NCI-H2107 (cell line): ENCODE measurements around the gene CDK2AP2.
"Not testable (repeated sequence)": the region's sequence is repeated elsewhere in the genome, so short reads cannot be mapped to it uniquely, and the experiment has no call there.

Experiments
- DNase-seq: peaks from one replicate; lab custom pipeline; 2025; lab: John Stamatoyannopoulos, UW

The CDK2AP2 gene

DNA sequence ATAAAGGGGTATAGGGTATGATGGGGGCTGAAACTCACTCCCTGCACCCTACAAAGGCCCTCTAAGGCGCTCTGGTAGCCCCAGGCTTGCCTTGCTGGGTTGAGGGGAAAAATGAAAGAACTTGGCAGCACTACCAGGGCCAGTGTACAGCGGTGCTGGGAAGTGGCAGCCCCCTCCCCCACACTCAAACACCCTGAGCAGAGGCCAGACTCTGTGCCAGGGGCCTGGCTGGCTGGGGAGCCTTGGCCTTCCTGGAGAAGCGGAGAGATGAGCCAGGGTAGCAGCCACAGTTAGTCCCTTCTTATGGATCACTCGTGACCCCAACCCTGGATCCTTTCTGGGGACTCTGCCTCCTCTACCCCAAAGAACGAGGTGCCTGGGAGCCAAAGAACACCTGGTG, 41.6 kb downstream of the CDK2AP2 start:
- no peak for DNase-seq

DNA sequence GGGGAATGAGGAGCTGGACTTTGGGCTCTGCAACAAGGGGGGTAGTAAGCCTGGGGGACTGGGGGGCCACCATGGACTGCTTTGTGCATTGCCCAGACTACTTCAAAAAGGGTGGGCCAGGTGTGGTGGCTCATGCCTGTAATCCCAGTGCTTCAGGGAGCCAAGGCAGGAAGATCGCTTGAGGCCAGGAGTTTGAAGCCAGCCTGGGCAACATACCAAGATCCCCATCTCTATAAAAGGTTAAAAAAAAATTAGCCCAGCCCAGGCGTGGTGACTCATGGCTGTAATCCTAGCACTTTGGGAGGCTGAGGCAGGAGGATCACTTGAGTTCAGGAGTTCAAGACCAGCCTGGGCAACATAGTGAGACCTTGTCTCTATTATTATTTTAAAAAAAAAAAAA, 42.4 kb downstream of the CDK2AP2 start:
- not testable (repeated sequence) for DNase-seq

DNA sequence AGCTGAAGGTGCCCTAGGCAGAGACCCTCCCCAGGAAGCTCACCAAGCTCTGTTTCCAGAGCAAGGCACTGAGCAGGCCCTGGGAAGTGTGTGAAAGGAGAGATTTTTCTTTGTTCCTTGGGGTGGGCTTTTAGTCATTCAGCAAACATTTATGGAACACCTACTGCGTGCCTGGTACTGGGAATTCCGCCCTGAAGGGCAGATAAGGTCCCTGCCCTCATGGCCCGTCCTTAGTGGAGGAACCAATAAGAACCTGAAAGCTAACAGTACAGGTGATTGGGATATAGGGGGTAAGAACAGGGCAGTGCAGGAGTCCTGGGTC, 42.8 kb downstream of the CDK2AP2 start:
- DNase-seq, result no peak

DNA sequence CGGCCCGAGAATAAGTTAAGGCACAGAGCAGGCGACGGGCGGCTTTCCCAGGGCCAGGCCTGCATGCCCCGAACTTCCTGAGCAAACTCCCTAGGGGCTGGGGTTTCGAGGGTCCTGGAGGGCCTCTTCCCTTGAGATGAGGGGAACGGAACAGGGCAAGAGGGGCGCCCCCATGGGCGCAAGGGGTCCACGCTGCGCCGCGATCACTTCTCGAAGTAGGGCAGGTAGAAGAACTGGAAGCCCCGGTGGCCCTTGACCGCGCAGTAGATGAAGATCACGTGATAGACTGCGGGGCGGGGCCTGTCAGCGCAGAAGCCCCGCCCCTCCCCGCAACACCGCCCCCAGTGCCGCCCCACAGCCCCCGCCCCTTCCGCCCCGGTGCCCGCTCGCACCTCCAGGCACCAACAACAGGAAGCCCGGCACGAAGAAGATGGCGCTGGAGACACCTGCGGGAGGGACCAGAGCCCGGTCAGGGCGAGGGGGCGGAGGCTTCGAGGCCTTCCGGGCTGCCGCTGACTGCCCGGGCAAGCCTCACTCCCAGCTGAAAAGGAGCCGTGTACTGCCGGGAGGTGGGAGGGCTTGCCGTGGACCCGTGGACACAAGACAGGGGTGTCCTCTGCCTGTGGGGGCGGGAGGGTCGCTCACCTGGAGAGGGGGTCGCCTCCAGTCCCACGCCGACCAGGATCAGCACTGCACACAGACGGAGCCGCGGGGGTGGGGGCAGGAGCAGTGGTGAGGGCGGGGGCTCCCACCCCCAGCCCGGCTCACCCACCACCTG, 43.4 kb downstream of the CDK2AP2 start:
- DNase-seq, result peak; percentile 56

DNA sequence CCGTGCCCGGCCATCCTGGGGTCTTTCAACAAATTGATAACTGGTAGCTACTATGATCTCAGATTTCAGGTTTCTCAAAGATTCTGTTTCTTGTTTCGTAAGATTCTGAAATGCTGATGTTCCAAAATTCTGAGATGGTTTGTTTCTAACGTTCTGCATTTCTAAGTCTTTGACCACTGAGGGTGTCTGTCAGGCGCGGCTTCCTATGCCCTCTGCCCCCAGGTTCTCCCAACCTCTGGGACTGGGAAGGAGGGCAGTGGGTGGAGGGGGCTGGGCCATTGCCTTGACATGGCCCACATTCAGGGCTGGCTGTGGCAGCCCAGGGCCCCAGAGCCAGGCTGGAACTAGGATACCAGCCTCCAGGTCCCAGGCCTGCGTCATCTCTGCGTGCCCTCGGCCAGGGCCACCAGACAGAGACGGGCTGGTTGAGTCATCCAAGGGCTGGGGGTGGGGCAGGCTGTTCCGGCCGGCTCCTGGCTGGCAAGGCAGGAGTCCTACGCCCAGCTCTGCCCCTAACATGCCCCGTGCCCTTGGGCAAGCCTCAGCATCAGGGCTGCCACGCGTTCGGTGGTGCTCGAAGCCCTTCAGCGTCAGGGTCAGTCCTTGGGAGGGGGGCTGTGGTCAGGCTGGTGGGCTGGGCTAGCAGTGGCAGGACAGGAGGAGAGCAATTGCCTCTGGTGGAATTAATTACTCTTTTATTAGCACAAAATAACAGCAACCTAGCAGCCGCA, 44.1 kb downstream of the CDK2AP2 start:
- no peak for DNase-seq

DNA sequence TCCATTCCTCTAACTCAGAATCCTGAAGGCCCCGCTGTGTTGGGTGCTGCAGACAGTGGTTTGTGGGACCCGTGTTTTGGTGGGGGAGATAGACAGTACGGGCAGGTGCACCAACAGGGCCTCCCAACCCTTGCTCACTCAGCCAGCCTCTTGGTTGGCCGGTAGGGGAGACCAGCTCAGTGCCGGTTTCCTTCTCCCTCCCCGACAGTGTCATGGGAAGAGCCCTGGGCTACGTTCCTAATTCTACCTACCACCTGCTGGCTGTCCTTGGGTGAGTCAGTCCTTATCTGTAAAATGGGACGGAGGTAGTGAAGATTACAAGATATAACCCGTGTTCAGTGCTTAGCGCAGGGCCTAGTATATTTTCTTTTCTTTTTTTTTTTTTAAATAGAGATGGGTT, 44.8 kb downstream of the CDK2AP2 start:
- no peak for DNase-seq

DNA sequence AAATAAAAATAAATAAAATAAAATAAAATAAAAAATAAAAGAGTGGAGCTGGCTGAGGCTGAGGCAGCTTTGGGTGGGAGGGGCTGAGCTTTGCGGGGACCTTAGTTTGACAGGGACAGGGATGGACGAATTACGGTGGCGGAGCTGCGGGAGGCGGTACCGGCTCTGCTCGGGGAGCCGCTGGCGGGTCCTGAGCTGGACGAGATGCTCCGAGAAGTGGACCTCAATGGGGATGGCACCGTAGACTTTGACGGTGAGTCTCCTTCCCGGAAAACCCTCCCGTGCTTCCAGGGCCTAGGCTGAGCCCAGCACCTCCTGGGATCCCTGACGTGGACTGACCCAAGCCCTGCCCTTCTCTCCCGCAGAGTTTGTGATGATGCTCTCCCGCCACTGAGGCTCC, 49.7 kb downstream of the CDK2AP2 start:
- no peak for DNase-seq

DNA sequence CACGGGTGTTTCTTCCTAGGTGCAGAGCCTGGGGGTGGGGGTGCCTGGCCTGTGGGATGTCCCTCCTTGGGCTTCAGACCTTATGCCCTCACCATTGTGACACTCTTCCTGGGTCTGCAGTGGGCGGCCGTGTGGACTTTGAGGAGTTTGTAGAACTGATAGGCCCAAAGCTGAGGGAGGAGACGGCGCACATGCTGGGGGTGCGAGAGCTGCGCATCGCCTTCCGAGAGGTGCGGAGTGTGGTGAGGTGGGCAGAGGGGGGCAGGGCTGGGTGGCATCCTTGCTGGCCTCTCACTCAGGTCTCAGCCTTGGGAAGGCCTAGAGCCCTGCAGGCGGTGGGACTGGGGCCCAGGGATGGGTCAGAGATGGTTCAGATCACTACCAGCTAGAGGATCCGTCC, 50.5 kb downstream of the CDK2AP2 start:
- DNase-seq, result no peak
